Measurements from ENCODE around the gene PPP2R3C.
A peak's percentile ranks its signal among the peaks of the same experiment; 100 is the strongest.
"Not testable (repeated sequence)": the region's sequence is repeated elsewhere in the genome, so short reads cannot be mapped to it uniquely, and the experiment has no call there.

Gene PPP2R3C

DNA sequence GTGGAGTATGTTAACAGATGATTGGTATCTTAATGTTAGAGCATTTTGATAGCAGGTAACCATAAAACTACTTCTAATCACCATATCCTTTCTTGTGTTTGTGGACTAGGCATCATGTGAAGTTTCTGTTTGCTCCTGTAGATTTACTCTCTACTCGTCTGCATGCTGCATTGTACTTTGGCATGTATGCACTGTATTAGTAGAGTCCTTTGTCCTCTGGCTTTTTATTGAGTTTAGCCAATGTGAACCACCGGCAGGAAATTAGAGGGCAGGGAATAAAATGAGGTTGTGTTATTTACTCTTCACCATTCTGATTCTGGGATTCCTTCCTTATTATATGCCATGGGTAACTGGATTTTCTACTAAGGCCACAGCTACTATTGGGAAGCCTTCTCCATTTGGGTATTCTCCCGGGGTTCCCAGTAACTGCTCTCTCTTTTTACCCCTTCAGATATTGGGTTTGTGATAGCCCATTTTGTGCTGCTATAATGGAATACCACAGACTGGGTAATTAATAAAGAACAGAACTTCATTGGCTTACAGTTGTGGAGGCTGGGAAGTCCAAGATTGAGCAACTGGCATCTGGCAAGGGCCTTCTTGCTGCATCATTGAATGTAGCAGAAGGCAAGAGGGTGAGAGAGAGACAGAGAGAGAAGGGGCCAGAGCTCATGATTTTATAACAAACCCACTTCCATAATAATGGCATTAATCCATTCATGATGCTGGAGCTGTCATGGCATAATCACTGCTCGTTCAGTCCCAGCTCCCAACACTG lies 53.4 kb downstream of the PPP2R3C start:
- Histone ChIP-seq H3K36me3 (ENCODE audit: insufficient read depth, low read length) (peaks cover 25% of the 10 kb centered on the region), H2AFZ (ENCODE audit: low read depth, low read length) (no peak overlapping the region), H3K27me3 (ENCODE audit: insufficient read depth, low read length) (no peaks in the 10 kb centered on the region), H3K4me1 (ENCODE audit: insufficient read depth, low read length) (no peaks in the 10 kb centered on the region), H3K4me3 (ENCODE audit: low read length) (no peak overlapping the region), H3K9me3 (ENCODE audit: low read length) (peaks cover 5% of the 10 kb centered on the region)

DNA sequence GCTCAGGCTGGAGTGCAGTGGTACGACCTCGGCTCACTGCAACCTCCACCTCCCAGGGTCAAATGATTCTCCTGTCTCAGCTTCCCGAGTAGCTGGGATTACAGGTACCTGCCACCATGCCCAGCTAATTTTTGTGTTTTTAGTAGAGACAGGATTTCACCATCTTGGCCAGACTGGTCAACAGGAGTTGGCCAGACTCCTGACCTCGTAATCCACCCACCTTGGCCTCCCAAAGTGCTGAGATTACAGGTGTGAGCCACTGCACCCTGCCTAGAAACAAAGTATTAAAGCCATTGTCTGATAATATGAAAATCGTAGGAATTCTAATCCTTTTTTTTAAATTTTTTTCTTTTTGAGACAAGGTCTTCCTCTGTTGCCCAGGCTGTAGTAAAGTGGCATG lies 56.1 kb downstream of the PPP2R3C start:
- not testable (repeated sequence) for H2AFZ ChIP-seq (ENCODE audit: low read depth, low read length); H3K9me3 ChIP-seq (ENCODE audit: low read length); H3K4me3 ChIP-seq (ENCODE audit: low read length); H3K4me1 ChIP-seq (ENCODE audit: insufficient read depth, low read length); H3K27me3 ChIP-seq (ENCODE audit: insufficient read depth, low read length)
- H3K36me3 ChIP-seq (ENCODE audit: insufficient read depth, low read length), result peaks cover 20% of the 10 kb centered on the region

DNA sequence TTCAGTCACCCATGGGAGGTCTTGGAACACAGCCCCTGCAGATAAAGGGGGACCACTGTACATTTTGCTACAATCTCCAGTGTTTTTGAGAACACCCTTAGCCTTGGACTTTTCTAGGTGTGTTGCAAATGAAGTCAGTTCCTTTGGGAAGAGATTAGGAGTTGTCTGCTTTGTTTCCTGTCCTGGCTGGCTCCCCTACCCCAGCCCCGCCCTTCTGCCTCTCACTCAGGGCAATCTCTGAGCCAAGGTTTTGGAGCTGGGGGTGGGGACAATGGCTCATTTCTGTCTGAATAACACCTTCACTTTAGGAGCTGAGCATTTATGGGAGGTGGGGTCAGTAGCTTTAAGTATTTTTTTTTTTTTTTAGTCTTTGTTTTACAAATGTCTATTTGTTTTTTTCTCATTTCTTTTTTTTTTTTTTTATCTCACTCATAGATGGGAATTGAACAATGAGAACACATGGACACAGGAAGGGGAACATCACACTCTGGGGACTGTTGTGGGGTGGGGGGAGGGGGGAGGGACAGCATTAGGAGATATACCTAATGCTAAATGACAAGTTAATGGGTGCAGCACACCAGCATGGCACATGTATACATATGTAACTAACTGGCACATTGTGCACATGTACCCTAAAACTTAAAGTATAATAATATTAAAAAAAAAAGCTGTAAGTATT lies 60.5 kb downstream of the PPP2R3C start:
- H3K36me3 ChIP-seq (ENCODE audit: insufficient read depth, low read length), result peaks cover 27% of the 10 kb centered on the region
- H2AFZ ChIP-seq (ENCODE audit: low read depth, low read length); H3K4me1 ChIP-seq (ENCODE audit: insufficient read depth, low read length); H3K4me3 ChIP-seq (ENCODE audit: low read length); H3K27me3 ChIP-seq (ENCODE audit: insufficient read depth, low read length); H3K9me3 ChIP-seq (ENCODE audit: low read length): not testable (repeated sequence)

DNA sequence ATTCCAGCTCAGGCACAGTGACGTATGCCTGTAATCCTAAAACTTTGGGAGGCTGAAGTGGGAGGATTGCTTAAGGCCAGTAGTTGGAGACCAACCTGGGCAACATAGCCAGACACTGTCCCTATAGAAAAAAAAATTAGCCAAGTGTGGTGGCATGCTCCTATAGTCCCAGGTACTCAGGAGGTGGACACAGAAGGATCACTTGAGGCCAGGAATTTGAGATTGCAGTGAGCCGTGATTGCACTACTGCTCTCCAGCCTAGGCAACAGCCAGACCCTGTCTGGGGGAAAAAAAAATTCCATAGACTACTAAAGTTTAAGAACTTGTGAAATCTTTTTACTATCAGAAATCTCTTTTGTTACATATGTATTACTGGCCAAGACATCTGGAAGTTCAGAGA lies 69.2 kb downstream of the PPP2R3C start:
- Histone ChIP-seq H2AFZ (ENCODE audit: low read depth, low read length) (no peak overlapping the region), H3K4me1 (ENCODE audit: insufficient read depth, low read length) (peaks cover 4% of the 10 kb centered on the region), H3K9me3 (ENCODE audit: low read length) (no peaks in the 10 kb centered on the region), H3K4me3 (ENCODE audit: low read length) (no peak overlapping the region), H3K36me3 (ENCODE audit: insufficient read depth, low read length) (peaks cover 19% of the 10 kb centered on the region), H3K27me3 (ENCODE audit: insufficient read depth, low read length) (no peaks in the 10 kb centered on the region)

DNA sequence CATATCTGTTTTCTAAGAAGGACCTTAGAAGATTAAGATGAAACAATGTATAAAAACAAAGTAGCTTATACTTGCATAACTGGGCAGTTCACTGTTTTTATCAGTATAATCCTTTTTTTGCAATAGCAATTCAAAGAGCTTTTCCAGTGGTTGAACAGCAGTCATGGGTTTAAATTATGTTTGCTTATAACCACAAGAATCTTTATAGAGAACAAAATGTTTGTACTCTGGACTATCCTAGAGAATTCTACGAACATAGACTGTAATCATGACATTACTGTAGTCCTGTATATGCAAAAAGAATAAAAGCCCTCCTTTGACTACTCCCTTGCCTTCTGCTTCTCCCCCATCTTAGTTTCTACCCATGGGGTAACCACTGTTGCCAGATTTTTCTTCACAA lies 70.0 kb downstream of the PPP2R3C start:
- Histone ChIP-seq H3K4me1 (ENCODE audit: insufficient read depth, low read length) (peaks cover 9% of the 10 kb centered on the region), H3K4me3 (ENCODE audit: low read length) (no peak overlapping the region), H3K9me3 (ENCODE audit: low read length) (no peaks in the 10 kb centered on the region), H3K36me3 (ENCODE audit: insufficient read depth, low read length) (peaks cover 16% of the 10 kb centered on the region), H2AFZ (ENCODE audit: low read depth, low read length) (no peak overlapping the region), H3K27me3 (ENCODE audit: insufficient read depth, low read length) (no peaks in the 10 kb centered on the region)

DNA sequence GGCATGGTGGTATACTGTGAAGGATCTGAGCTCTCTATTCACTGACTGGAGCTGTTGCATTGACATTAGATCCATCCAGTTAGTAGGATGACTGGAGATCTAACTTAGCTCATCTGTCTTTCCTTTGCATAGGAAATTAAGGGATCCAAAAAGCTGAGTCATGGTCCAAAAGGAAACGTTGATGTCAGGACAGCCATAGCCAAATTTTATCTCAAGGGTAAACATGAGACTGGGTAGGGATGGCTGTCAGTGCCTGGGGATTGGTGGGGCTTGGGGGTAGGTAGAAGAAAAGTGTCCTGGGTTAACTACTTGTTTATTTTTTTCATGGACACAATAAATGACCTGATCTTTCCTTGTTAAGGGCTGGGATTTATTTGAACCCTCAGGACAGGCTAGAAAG lies 71.1 kb downstream of the PPP2R3C start:
- H3K27me3 ChIP-seq (ENCODE audit: insufficient read depth, low read length), result no peaks in the 10 kb centered on the region
- peaks cover 16% of the 10 kb centered on the region for H3K36me3 ChIP-seq (ENCODE audit: insufficient read depth, low read length)
- no peak overlapping the region for H2AFZ ChIP-seq (ENCODE audit: low read depth, low read length)
- H3K4me1 ChIP-seq (ENCODE audit: insufficient read depth, low read length), result peaks cover 10% of the 10 kb centered on the region
- no peak overlapping the region for H3K4me3 ChIP-seq (ENCODE audit: low read length)
- H3K9me3 ChIP-seq (ENCODE audit: low read length), result no peaks in the 10 kb centered on the region

DNA sequence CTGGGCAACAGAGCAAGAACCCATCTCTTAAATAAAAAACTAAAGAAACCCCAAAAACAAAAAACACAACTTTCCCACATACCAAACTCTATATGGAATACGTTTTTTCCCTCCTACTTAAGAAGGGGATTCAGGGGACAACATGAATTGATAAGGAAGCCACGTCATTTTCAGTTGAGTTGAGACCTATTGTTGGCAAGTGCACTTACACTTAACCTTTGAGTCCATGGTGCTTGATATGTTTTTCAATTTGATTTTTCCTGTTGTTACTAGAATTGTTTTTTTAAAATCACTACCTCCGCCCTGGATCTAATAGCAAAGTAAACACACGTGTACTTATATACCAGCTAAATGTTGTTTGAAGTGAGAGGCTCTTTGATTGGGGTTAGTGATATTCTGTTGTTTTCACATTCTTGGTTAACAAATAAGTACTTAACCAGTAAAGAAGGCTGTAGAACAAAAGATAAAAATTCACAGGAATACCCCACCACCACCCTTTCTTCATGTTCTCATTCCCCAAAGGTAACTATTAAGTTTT lies 73.7 kb downstream of the PPP2R3C start:
- Histone ChIP-seq H3K4me3 (ENCODE audit: low read length) (peak overlapping the region; percentile 7), H2AFZ (ENCODE audit: low read depth, low read length) (no peak overlapping the region), H3K27me3 (ENCODE audit: insufficient read depth, low read length) (no peaks in the 10 kb centered on the region), H3K4me1 (ENCODE audit: insufficient read depth, low read length) (peaks cover 18% of the 10 kb centered on the region), H3K9me3 (ENCODE audit: low read length) (no peaks in the 10 kb centered on the region), H3K36me3 (ENCODE audit: insufficient read depth, low read length) (peaks cover 9% of the 10 kb centered on the region)

DNA sequence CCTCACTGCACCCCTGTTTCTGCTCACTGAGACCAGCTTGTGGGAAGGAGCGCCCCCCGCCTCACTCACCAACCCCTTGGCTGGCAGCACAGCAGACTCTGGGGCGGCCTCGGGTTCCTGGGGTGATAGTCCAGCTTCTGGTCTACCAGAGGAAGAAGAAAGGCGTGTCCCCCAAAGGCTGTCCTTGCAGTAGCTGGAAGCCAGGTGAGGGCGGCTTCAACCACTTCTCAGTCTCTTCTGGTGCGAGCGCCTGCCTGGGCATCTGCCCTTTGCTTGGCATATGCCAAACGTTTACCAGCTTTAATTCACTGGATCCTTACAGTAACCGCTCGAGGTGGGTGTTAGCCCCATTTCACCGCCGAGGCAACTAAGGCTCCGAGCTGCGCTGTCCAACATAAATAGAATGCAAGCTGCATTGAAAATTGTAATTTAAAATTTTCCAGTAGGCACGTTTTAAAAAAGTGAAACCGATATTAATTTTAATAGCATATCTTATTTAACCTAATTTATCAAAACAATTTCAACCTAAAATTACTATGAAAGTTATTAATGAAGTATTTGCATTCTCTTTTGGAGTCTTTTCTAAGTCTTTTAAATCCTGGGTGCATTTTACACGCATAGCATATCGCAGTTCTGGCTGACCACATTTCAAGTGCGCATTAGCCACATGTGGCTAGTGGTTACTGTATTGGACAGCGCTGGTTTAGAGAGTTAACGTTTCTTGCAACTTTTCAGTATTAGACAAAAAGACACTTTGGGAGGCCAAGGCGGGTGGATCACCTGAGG lies 74.8 kb downstream of the PPP2R3C start:
- H3K4me1 ChIP-seq (ENCODE audit: insufficient read depth, low read length), result peaks cover 18% of the 10 kb centered on the region
- H3K4me3 ChIP-seq (ENCODE audit: low read length), result peak overlapping the region; percentile 65
- no peaks in the 10 kb centered on the region for H3K9me3 ChIP-seq (ENCODE audit: low read length)
- peak overlapping the region; percentile 73 for H2AFZ ChIP-seq (ENCODE audit: low read depth, low read length)
- peaks cover 9% of the 10 kb centered on the region for H3K36me3 ChIP-seq (ENCODE audit: insufficient read depth, low read length)
- H3K27me3 ChIP-seq (ENCODE audit: insufficient read depth, low read length), result no peaks in the 10 kb centered on the region

DNA sequence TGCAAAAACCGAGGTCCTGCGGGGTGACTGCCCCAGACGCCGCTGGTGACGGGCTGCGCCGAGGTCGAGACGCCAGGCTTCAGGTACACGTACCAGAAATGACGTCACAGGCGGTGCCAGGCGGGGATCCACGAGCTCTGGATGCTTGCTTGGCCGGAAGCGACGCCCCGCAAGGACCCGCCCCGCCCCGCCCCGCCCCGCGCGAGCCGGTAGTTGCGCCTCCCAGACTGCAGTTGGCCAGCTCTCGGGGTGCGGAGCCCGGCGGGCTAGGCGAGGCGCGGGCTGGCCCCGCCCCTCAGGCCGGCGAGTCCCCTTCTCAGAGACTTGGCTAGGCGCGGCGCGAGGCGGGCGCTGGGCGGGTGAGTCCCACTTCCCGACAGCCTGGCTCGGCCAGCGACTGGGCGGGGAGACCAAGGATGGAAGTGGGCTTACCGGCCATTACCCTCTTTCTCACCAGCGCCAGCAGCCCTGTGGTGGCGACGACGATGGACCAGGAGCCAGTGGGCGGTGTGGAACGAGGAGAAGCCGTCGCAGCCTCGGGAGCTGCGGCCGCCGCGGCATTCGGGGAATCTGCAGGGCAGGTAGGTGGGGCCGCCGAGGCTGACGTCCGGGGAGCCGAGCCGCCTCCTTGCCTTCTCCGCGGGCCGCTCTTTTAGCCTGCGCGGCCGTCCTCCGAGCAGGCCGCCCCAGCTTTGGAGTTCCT lies 75.6 kb downstream of the PPP2R3C start, which contains the start of gene FAM177A1:
Gene FAM177A1, plus strand, starts transcription at position 225 of the 703 bp plus-strand sequence. Its CDS starts 192 bp downstream, at position 417.
- peaks cover 18% of the 10 kb centered on the region for H3K4me1 ChIP-seq (ENCODE audit: insufficient read depth, low read length)
- H3K9me3 ChIP-seq (ENCODE audit: low read length), result no peaks in the 10 kb centered on the region
- no peaks in the 10 kb centered on the region for H3K27me3 ChIP-seq (ENCODE audit: insufficient read depth, low read length)
- peak within 1 kb of the TSS; percentile 73 for H2AFZ ChIP-seq (ENCODE audit: low read depth, low read length)
- peaks cover 7% of the 10 kb centered on the region for H3K36me3 ChIP-seq (ENCODE audit: insufficient read depth, low read length)
- H3K4me3 ChIP-seq (ENCODE audit: low read length), result peak within 1 kb of the TSS; percentile 65

DNA sequence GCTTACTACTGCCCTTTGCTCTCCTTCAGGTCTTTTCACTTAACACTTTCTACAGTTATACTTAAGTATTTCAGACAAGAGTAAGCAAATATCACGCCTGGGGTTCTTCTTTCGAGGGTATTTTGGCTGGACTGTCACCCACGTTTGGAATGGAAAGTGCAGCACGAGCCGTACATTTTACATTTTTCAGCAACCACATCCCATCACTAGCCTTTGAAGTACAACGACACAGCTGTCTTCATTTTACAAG lies 76.1 kb downstream of the PPP2R3C start:
- Histone ChIP-seq H3K27me3 (ENCODE audit: insufficient read depth, low read length) (no peaks in the 10 kb centered on the region), H2AFZ (ENCODE audit: low read depth, low read length) (peak overlapping the region; percentile 45), H3K9me3 (ENCODE audit: low read length) (no peaks in the 10 kb centered on the region), H3K4me1 (ENCODE audit: insufficient read depth, low read length) (peaks cover 18% of the 10 kb centered on the region), H3K4me3 (ENCODE audit: low read length) (peak overlapping the region; percentile 65), H3K36me3 (ENCODE audit: insufficient read depth, low read length) (peaks cover 6% of the 10 kb centered on the region)

DNA sequence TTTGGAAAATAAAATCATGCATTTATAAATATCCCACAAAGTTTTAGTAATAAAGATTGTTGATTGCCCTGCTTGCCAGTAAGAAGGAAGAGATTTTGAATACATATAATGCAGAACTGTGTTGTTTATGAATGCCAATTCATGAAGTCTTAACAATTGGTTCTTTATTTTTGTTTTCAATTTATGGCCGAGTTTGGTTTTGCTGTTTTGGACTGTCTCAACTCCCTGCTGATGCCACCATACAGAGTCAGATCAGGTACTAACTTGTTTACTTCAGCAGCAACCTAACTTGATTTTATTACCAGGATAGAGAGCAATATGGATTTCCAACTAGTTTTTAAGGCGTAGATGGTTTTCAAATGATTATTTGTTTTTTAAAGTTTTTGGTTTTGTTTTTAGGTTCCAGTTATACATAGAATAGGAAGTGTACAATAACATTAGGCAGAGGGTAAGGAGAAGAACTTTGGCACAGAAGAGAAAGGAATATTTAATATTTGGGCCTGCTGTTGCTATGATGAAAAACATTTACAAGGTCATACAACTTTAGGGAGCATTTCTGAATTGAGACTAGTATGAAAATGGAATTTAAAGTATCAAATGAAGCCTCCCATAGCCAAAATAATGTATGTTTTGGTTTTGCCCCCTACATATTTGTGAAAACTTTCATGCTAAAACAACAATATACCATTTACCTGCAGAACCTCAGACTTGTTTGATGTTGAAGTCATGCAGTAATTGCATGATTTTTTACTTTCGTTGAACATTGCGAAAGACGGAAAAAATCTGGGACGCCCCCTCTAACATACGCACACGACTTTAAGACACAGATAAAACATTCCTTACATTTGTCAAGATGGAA lies 76.6 kb downstream of the PPP2R3C start:
- H3K27me3 ChIP-seq (ENCODE audit: insufficient read depth, low read length), result no peaks in the 10 kb centered on the region
- H3K9me3 ChIP-seq (ENCODE audit: low read length), result no peaks in the 10 kb centered on the region
- peaks cover 18% of the 10 kb centered on the region for H3K4me1 ChIP-seq (ENCODE audit: insufficient read depth, low read length)
- H3K4me3 ChIP-seq (ENCODE audit: low read length), result peak overlapping the region; percentile 65
- H3K36me3 ChIP-seq (ENCODE audit: insufficient read depth, low read length), result peaks cover 4% of the 10 kb centered on the region
- peak overlapping the region; percentile 45 for H2AFZ ChIP-seq (ENCODE audit: low read depth, low read length)

DNA sequence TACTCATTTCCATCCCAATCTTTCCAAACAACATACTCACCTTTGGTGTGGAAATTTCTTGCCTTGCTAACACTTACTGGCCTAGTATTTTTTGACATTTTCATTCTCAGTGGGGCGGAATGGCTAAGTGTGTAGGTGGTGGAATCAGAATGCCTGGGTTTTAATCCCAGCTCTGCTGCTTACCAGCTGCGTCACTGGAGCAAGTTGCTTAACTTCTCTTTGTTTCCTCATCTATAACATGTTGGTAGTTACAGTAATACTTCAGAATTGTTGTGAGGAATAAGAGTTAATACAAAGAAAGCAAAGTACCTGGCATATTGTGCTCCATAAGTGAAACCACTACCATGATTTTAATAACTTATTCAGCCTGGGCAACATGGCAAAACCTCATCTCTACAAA lies 78.7 kb downstream of the PPP2R3C start:
- Histone ChIP-seq H3K27me3 (ENCODE audit: insufficient read depth, low read length) (no peaks in the 10 kb centered on the region), H3K36me3 (ENCODE audit: insufficient read depth, low read length) (peaks cover 1% of the 10 kb centered on the region), H3K9me3 (ENCODE audit: low read length) (no peaks in the 10 kb centered on the region), H3K4me1 (ENCODE audit: insufficient read depth, low read length) (peaks cover 18% of the 10 kb centered on the region), H2AFZ (ENCODE audit: low read depth, low read length) (no peak overlapping the region), H3K4me3 (ENCODE audit: low read length) (no peak overlapping the region)

All from neuron (in vitro differentiated cells).